IMR-90 (cell line): ENCODE measurements around the gene IYD.

Experiments used
- POLR2A ChIP-seq: IDR thresholded peaks from 2 replicates; pipeline ENCODE4 v1.6.1; 2012; ENCODE audit warnings: mild to moderate bottlenecking, low read depth, low read length
- SMC3 ChIP-seq: fragments of 150-350 bp; IDR thresholded peaks from 2 replicates; pipeline ENCODE4 v1.6.1; 2016; ENCODE audit warnings: low read depth, mild to moderate bottlenecking, antibody characterized with exemption, low read length, moderate library complexity
- USF2 ChIP-seq: fragments of 150-350 bp; IDR thresholded peaks from 2 replicates; pipeline ENCODE4 v1.6.1; 2017; ENCODE audit warnings: mild to moderate bottlenecking, antibody characterized with exemption, low read length, low read depth

DNA sequence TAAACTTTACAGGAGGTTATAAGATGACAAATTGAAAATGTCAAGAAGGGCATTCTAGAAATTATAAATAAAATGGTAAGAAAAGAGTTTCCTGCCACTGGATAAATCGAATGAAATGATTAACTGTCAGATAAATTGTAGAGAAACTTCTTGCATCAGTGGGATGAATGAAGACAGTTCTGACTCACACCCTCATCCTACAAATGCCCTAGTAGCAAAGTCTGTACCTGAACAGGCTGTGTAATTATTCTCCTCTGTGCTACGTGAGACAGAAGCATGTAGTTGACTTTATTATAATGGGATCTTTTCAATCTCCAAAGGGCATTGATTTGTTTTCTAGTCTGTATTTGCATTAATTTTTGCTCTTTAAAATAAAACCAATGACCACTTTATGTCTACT is 47.3 kb downstream of the IYD start:
- TF ChIP-seq SMC3 (no peak), POLR2A (no peak), USF2 (no peak)
